Measurements from ENCODE around the gene ELOVL2. TPM values are rescaled to one million over a fixed set of nuclear protein-coding genes. Genes with fewer than 3 reads are reported as not detected.

The ELOVL2 gene
- total and polyA plus RNA-seq, 10 of the 15 experiments (the other 5 are each of a cell fraction or from before 2014, with no cell fraction given), result 0.01 to 0.03 TPM; not detected in 8

- 85% methylated on average over 1 of the region's 1 CpG for WGBS (ENCODE audit: insufficient coverage, insufficient replicate concordance, low lambda C conversion rate, missing lambda C conversion rate)
- Histone ChIP-seq H3K79me2 (ENCODE audit: control insufficient read depth, insufficient read depth, low read length) (no peaks in the 10 kb centered on the region), H3K36me3 (ENCODE audit: control insufficient read depth in 2 of 2, insufficient read depth in 2 of 2, low read length in 1 of 2) (no peaks in the 10 kb centered on the region), H3K4me2 (ENCODE audit: control insufficient read depth, insufficient read depth) (no peak overlapping the region), H3K9ac (ENCODE audit: control insufficient read depth, insufficient read depth, low read length) (no peak overlapping the region), H3K27me3 (replicated peaks in 1 of 2; ENCODE audit: control insufficient read depth in 2 of 2, insufficient read depth in 2 of 2, low read length in 1 of 2) (no peaks in the 10 kb centered on the region; a peak in 1 of 4 replicates), H4K20me1 (ENCODE audit: control insufficient read depth, insufficient read depth) (no peaks in the 10 kb centered on the region), H2AFZ (ENCODE audit: control insufficient read depth, low read depth, low read length) (no peak overlapping the region), H3K4me3 (no peak overlapping the region), H3K9me3 (replicated peaks; ENCODE audit: control insufficient read depth, insufficient read depth, low read length) (no peaks in the 10 kb centered on the region), H3K27ac (ENCODE audit: control insufficient read depth, insufficient read depth) (no peak overlapping the region), H3K4me1 (ENCODE audit: control insufficient read depth, insufficient read depth, low read length) (no peaks in the 10 kb centered on the region)
- BruUV-seq (replicated peaks), result no TSS peak
- no peak for FAIRE-seq
- CTCF ChIA-PET, result interaction anchor here (1.6 kb wide), 1 partner anchor 25 kb away, joined by 6 read pairs; no protein-coding TSS in a partner anchor
- POLR2A ChIA-PET, result no interaction called here
- in situ Hi-C loops (cut with MboI), result no loop called here
- ATAC-seq, result no peak
- RAD21 ChIA-PET (ENCODE audit: unreplicated experiment), result interaction anchor here (1.8 kb wide), 1 partner anchor 86 kb away, joined by 4 read pairs; no protein-coding TSS in a partner anchor
- no peak for TF ChIP-seq ZBTB33 (IDR thresholded peaks at IDR 0.05)
- no peak for TF ChIP-seq HSF1 (IDR thresholded peaks at IDR 0.05; ENCODE audit: low read depth, low read length)
- TF ChIP-seq POLR2A (IDR thresholded peaks at IDR 0.05; ENCODE audit: low read depth, low read length), result no peak
- no peak for TF ChIP-seq STAT3 (IDR thresholded peaks at IDR 0.05; ENCODE audit: low read depth, low read length)
- TF ChIP-seq DPF2 (IDR thresholded peaks at IDR 0.05), result no peak
- TF ChIP-seq PBX3 (IDR thresholded peaks at IDR 0.05; ENCODE audit: insufficient replicate concordance, low read depth, low read length), result no peak
- TF ChIP-seq ESRRA (IDR thresholded peaks at IDR 0.05; ENCODE audit: low read length), result no peak
- no peak for TF ChIP-seq CBX5 (IDR thresholded peaks at IDR 0.05; ENCODE audit: low read depth)
- TF ChIP-seq SKIL (IDR thresholded peaks at IDR 0.05; ENCODE audit: low read depth, poor library complexity, severe bottlenecking), result no peak
- SMC1A ChIA-PET (ENCODE audit: uncharacterized antibody, unreplicated experiment), result interaction anchor here (0.6 to 1.0 kb wide), 2 partner anchors 13 to 129 kb away, joined by 3 to 4 read pairs; no protein-coding TSS in a partner anchor
- no peak for DNase-seq (ENCODE audit: low read depth, low spot score)
- intact Hi-C loops (cut with micrococcal nuclease; ENCODE audit: unreplicated experiment), result no loop called here
Observed at GRCh38 chr6:10979603-10980002, 64.5 kb downstream of the ELOVL2 start.

Measured in GM12878 (cell line).